ENCODE data around the gene MANEA.
"Not testable (repeated sequence)": the region's sequence is repeated elsewhere in the genome, so short reads cannot be mapped to it uniquely, and the experiment has no call there.

Gene MANEA

DNA sequence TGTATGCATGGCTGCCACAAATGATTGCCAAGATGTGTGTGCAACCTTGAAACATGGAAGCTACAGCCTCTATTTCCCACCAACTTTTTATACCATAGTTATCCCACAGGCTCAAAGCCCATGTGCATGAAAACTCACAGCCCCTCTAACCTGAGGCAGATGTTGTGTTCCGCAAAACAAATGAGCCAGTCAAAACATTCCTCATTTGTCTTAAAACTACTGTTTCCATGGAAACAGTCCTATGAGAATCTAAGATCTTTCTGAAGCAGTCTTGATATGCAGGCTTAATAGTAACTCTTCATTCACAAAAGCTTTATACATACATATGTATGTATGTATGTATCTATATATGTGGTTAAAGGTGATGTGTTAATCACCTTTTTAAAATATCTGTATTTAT is 31.2 kb upstream of the MANEA start:
- TF ChIP-seq, protein P1, sequence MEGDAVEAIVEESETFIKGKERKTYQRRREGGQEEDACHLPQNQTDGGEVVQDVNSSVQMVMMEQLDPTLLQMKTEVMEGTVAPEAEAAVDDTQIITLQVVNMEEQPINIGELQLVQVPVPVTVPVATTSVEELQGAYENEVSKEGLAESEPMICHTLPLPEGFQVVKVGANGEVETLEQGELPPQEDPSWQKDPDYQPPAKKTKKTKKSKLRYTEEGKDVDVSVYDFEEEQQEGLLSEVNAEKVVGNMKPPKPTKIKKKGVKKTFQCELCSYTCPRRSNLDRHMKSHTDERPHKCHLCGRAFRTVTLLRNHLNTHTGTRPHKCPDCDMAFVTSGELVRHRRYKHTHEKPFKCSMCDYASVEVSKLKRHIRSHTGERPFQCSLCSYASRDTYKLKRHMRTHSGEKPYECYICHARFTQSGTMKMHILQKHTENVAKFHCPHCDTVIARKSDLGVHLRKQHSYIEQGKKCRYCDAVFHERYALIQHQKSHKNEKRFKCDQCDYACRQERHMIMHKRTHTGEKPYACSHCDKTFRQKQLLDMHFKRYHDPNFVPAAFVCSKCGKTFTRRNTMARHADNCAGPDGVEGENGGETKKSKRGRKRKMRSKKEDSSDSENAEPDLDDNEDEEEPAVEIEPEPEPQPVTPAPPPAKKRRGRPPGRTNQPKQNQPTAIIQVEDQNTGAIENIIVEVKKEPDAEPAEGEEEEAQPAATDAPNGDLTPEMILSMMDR (IDR thresholded peaks at IDR 0.05; ENCODE audit: extremely low read depth, missing control alignments), result no peak
- DNase-seq (ENCODE audit: low spot score), result no peak

DNA sequence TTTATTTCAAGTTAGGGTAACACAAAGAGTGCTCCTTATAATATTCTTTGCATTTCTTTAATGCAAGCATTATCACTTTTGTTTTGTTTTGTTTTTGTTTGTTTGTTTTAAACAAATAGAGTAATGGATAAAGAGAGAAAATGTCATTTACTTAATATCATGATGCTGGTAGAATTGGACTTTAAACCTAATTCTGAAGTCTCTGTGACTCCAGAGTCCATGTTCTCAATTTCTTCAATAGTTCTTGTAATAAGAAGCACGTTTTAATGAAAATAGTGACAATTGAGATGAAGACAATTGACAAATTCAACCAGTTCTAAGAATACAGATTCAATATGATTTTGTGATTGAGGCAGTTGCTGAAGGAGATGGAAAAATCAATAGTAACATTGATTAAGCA is 30.3 kb upstream of the MANEA start:
- TF ChIP-seq, protein P1 (IDR thresholded peaks at IDR 0.05; ENCODE audit: extremely low read depth, missing control alignments), result no peak
- no peak for DNase-seq (ENCODE audit: low spot score)

DNA sequence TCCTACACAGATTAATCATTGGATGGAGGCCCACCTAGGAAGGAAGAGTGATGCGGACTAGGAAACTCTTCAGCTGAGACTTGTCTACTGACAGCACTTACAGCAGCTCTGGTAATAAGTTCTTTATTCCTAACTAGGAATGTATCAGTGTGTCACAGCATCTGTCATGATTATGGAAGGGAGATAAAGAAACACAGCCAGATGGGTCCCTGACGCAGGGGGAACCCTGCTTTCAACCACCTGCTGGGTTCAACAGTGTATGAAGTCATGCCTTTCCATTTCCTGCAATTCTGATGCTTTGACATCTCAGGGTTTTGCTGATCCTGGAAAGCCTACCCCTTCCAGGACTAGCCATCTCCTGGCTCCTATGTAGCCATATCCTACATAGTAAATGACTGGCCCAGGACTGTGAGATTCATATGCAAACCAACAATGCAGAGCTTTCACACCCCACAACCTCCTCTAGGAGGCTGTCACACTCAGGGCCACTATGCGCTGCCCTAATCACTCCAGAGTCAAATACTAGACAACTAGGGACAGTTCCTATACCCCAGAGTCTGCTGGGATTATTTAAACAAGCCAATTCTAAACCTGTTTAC is 29.0 kb upstream of the MANEA start:
- TF ChIP-seq, protein P1 (IDR thresholded peaks at IDR 0.05; ENCODE audit: extremely low read depth, missing control alignments), result no peak
- no peak for DNase-seq (ENCODE audit: low spot score)

DNA sequence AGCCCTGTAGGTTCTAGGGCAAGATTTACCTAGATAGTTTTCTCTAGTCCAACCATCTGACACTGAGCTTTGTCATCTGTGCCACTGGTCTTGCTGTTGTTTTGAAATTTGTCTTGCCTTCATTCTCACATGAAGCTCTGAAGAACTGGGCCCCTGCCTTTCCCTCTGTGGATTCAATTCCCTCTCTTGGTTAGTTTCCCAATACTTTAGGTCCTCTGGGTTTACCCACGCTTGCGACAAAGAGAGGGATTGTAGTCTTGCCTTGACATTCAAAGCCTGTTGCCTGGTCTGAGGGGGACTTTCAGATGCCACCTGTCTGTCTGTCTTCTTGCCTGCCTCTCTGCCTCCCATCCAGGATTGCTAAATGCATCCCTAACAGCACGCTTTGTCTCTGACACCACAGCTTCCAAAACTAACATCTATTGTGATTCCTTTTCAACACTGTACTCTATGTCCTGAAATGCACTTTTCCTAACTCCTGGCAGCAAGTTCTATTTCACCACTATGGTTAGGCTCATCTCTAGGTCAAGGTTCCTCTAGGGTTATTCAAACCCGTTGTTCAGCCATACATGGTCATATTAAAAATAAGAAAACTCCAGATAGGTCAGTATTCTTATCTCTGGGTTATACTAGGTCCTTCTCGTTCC is 25.5 kb upstream of the MANEA start:
- TF ChIP-seq, protein P1 (IDR thresholded peaks at IDR 0.05; ENCODE audit: extremely low read depth, missing control alignments), result no peak
- no peak for DNase-seq (ENCODE audit: low spot score)

DNA sequence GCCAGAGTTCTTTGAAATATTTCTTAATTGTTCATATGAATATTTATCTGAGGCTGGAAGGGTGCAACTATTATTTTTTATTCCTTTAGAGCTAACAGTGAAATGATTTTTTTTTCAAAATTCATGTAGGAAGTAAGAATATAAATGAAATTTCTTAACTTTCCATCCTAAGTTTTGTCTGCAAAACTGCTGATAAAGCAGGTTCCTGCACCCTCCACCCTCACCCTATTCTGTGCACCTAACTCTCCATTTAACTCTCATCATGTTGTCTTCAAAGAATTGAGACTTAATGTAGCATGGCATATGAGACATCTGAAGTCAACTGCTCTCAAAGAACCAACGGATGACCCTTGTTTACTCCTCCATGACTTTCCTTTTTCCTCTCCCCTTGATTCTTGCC is 23.5 kb upstream of the MANEA start:
- no peak for DNase-seq (ENCODE audit: low spot score)
- TF ChIP-seq, protein P1 (IDR thresholded peaks at IDR 0.05; ENCODE audit: extremely low read depth, missing control alignments), result no peak

DNA sequence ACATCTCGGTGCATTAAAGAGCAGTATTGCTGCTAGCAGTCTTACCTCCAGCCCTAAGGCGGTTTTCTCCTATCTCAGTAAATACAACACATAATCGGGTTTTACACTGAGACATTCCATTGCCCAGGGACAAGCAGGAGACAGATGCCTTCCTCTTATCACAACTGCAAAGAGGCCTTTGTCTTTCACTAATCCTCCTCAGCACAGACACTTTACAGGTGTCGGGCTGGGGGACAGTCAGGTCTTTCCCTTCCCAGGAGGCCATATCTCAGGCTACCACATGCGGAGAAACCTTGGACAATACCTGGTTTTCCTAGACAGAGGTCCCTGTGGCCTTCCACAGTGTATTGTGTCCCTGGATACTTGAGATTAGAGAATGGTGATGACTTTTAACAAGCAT is 16.4 kb upstream of the MANEA start:
- DNase-seq (ENCODE audit: low spot score), result not testable (repeated sequence)

DNA sequence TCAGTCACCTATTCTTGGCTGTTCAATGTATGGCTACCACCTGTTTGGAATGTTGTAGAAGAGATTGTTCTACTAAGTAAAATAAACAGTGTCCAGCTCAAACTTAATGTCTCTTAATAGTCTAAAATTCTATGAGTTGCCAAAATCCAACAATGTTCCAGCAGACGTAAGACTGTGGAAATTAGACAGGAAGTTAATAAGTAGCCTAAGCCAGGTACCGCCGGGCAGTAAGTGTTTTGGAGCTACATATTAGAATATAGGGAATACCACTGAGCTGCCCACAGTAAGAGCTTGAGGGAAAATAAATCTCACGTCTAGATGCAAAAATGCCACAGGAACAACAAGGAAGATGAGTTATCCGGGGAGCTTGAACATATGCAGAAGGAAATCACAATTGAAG is 7.8 kb upstream of the MANEA start:
- DNase-seq (ENCODE audit: low spot score), result no peak
- TF ChIP-seq, protein P1 (IDR thresholded peaks at IDR 0.05; ENCODE audit: extremely low read depth, missing control alignments), result no peak

DNA sequence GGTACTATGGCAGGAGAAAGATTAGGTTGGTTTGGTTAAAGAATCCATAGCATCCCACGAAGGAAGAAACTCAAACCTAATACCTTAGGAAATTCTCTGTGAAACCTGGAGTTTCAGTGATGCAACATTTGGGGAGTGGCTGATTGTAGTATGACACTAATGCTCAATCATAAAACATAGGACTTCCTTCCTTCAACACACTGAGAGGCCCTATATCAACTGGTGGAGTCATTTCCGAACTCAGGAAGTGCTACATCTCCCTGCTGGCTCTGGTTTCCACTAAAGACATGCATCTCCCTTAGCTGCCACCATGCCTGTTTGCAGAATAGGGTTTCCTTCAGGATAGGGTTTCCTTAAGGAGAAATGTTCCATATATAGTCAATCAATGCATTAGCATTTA is 5.2 kb upstream of the MANEA start:
- TF ChIP-seq, protein P1 (IDR thresholded peaks at IDR 0.05; ENCODE audit: extremely low read depth, missing control alignments), result no peak
- no peak for DNase-seq (ENCODE audit: low spot score)

All from GM20000 (cell line).